Sigmoid colon (tissue), 4 donors: ENCODE results near the gene IRGC.

Experiments used
- EP300 ChIP-seq, 4 donors: sonication (generic); formaldehyde crosslinking; IDR thresholded peaks; one replicate each; pipeline ENCODE4 v1.6.1; 2017; ENCODE audit warnings: antibody characterized with exemption in 4 of 4
- TF ChIP-seq, protein P1 (sequence below), 4 experiments: fragments of 450-650 bp in 3 of 4; fragments of 200-600 bp in 1 of 4; IDR thresholded peaks; one replicate each; pipeline ENCODE4 v1.5.1; 2016 to 2019; ENCODE audit warnings: antibody characterized with exemption in 4 of 4, mild to moderate bottlenecking in 3 of 4, moderate library complexity in 2 of 4

DNA sequence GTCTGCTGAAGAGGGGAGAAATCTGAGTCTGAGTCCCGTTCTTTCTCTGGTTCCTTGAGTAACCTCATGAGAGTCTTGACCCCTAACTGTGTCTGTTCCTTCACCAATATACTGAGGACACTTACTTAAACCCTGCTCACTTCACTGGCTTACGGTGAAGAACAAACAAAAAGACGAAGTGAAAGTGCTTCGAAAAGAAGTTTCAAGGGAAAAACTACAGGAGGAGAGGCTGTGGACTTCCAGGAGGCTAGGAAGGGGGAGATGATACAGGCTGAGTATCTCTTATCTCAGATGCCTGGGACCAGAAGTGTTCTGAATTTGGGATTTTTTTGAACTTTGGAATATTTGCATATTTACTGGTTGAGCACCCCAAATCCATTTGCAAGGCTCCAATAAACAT is 32.8 kb downstream of the IRGC start:
- TF ChIP-seq, protein P1, sequence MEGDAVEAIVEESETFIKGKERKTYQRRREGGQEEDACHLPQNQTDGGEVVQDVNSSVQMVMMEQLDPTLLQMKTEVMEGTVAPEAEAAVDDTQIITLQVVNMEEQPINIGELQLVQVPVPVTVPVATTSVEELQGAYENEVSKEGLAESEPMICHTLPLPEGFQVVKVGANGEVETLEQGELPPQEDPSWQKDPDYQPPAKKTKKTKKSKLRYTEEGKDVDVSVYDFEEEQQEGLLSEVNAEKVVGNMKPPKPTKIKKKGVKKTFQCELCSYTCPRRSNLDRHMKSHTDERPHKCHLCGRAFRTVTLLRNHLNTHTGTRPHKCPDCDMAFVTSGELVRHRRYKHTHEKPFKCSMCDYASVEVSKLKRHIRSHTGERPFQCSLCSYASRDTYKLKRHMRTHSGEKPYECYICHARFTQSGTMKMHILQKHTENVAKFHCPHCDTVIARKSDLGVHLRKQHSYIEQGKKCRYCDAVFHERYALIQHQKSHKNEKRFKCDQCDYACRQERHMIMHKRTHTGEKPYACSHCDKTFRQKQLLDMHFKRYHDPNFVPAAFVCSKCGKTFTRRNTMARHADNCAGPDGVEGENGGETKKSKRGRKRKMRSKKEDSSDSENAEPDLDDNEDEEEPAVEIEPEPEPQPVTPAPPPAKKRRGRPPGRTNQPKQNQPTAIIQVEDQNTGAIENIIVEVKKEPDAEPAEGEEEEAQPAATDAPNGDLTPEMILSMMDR (IDR thresholded peaks at IDR 0.05): no peak
- TF ChIP-seq EP300 (IDR thresholded peaks at IDR 0.05): no peak
